Embryonic facial prominence (tissue), 1 donor: ENCODE results near the gene TRIM74.
A peak's percentile ranks its signal among the peaks of the same experiment; 100 is the strongest.
"Not testable (repeated sequence)": the region's sequence is repeated elsewhere in the genome, so short reads cannot be mapped to it uniquely, and the experiment has no call there.

ENCODE experiments used
- DNase-seq: peaks from one replicate; pipeline ENCODE4 v3.0.0-alpha.2; 2016; ENCODE audit errors: extremely low spot score

TRIM74 gene

GRCh38 chr7:72954563-72955198 is 14.6 kb downstream of the TRIM74 start:
- not testable (repeated sequence) for DNase-seq

DNA sequence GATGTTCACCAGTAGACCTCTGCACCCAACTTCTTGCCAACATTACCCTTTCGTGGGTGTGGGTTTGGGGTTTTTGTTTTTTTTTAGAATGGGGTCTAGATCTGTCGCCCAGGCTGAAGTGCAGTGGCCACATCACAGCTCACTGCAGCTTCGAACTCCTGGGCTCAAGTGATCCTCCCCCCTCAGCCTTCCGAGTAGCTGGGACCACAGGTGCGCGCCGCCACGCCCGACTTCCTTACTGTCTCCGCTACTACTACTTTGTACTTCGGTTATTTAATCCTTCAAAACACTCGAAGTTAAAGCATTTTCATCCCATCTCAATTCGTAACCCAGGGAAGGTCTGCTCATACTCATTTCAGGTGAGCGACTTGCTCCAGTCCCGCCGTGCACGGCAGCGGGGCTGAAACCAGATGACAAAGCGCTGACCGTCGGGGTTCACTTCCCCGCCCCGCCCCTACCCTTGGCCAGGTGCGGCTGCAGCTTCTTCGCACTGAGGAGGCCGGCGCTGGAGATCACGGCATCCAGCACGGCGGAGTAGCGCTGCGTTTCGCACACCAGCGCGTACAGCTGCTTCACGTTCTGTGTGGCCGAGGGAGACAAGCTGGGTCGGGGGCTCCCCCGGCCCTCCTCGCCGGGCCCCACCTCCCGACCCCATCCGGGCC is 15.2 kb downstream of the TRIM74 start:
- DNase-seq = not testable (repeated sequence)

- not testable (repeated sequence) for DNase-seq
Measured at GRCh38 chr7:72950432-72950831, 18.8 kb downstream of the TRIM74 start.

DNA sequence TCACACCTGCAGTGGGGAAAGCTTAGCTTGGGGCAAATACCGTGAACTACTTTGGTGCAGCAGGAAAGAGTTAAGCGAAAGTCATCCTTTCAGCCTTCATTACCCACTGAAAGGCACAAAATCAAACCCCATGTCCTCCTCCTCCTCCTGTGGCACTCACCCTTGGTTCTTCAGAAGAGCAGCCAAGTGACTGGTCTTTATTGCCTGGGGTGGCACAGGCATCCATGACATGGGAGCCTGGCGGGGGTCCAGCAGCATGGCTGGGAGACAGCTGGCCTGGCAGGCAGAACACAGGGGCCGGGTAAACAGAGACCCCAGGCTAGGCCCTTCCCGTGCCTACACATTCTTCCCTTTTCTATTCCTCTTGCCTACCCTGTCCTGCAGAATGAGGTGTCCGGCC is 19.6 kb downstream of the TRIM74 start:
- DNase-seq = not testable (repeated sequence)

GRCh38 chr7:72949276-72949675 is 20.0 kb downstream of the TRIM74 start:
- not testable (repeated sequence) for DNase-seq

GRCh38 chr7:72948714-72949113 is 20.6 kb downstream of the TRIM74 start:
- DNase-seq = not testable (repeated sequence)

DNA sequence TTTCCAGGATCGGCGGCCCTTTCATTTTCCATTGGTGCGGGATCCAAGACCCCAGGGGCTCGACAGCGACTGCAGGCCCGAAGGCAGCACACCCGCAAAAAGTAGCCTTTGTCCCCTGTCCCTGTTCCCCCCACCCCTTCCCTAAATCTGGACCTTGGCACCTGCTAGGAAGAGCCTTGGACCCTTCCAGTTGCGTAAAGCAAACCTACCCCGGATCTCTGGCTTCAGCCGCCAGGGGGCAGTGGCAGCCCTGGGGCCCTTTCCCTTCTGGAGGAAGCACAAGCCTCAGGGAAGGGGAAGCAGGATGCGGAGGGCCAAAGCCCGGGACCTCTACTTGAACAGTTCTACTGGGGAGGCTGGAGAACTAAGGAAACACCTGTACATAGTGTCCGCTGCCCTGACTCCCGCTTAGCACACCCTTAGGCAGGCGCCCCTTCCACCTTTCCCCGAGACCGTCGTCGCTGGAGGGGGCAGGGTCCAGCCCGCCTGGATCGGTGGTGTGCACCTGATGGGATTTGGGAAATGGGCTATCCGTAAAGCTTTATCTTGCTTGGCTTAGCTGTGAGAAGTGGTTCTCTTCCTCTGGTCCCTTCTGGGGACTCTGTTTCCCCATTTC is 23.0 kb downstream of the TRIM74 start:
- not testable (repeated sequence) for DNase-seq

DNA sequence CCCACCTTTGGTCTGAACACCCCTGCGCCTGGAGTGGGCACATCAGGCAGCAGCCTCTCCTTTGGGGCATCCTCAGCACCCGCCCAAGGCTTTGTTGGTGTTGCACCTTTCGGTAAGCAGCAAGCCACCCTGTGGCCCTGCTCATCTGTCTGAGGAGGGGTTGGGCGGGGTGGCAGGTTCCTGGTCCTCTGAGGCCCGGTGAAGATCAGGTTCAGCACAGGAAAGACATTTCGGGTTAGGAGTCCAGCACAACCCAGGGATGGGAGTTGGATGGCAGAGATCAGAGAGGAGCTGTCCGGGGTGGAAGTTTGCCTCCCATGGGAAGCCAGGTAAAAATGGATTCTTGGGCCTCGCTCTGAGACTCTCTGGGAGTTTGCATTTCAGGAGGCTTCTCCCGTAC is 23.7 kb downstream of the TRIM74 start:
- not testable (repeated sequence) for DNase-seq

GRCh38 chr7:72944937-72945336 is 24.3 kb downstream of the TRIM74 start:
- not testable (repeated sequence) for DNase-seq

DNA sequence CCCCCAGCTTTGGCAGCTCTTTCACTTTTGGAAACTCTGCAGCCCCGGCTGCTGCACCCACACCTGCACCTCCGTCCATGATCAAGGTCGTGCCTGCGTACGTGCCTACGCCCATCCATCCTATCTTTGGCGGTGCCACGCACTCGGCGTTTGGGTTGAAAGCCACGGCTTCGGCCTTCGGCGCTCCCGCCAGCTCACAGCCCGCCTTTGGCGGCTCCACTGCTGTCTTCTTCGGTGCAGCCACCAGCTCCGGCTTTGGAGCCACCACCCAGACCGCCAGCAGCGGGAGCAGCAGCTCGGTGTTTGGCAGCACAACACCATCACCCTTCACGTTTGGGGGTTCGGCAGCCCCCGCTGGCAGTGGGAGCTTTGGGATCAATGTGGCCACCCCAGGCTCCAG is 26.3 kb downstream of the TRIM74 start:
- DNase-seq = not testable (repeated sequence)

DNA sequence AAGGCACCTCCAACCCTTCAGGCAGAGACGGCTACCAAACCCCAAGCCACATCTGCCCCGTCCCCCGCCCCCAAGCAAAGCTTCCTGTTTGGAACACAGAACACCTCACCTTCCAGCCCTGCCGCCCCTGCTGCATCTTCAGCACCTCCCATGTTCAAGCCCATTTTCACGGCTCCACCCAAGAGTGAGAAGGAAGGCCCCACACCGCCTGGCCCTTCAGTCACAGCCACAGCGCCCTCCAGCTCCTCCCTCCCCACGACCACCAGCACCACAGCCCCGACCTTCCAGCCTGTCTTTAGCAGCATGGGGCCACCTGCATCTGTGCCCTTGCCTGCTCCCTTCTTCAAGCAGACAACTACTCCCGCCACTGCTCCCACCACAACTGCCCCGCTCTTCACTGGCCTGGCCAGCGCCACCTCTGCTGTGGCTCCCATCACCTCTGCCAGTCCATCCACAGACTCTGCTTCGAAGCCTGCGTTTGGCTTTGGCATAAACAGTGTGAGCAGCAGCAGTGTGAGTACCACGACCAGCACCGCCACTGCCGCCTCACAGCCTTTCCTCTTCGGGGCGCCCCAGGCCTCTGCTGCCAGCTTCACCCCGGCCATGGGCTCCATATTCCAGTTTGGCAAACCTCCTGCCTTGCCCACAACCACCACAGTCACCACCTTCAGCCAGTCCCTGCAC is 27.1 kb downstream of the TRIM74 start:
- not testable (repeated sequence) for DNase-seq

DNA sequence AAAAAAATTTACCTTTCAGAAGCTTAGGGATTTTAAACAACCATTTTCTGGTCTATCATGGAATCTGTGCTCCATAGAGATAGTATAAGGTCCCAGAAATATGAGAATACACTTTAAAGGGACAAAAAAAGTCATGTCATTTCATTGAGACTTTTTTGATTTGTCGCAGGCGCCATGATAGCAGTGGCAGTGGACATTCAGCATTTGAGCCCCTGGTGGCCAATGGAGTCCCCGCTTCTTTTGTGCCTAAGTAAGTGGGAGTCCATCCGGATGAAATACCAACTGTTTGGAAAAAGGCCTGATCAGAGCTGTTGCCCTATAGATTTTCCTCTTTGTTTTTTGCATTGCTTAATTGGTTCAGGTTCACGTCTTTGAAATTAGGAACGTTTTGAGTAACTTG is 41.0 kb downstream of the TRIM74 start:
- not testable (repeated sequence) for DNase-seq

GRCh38 chr7:72927791-72928190 is 41.5 kb downstream of the TRIM74 start:
- DNase-seq = not testable (repeated sequence)

- no peak for DNase-seq
Measured at GRCh38 chr7:72925546-72926120, 43.6 kb downstream of the TRIM74 start.

DNA sequence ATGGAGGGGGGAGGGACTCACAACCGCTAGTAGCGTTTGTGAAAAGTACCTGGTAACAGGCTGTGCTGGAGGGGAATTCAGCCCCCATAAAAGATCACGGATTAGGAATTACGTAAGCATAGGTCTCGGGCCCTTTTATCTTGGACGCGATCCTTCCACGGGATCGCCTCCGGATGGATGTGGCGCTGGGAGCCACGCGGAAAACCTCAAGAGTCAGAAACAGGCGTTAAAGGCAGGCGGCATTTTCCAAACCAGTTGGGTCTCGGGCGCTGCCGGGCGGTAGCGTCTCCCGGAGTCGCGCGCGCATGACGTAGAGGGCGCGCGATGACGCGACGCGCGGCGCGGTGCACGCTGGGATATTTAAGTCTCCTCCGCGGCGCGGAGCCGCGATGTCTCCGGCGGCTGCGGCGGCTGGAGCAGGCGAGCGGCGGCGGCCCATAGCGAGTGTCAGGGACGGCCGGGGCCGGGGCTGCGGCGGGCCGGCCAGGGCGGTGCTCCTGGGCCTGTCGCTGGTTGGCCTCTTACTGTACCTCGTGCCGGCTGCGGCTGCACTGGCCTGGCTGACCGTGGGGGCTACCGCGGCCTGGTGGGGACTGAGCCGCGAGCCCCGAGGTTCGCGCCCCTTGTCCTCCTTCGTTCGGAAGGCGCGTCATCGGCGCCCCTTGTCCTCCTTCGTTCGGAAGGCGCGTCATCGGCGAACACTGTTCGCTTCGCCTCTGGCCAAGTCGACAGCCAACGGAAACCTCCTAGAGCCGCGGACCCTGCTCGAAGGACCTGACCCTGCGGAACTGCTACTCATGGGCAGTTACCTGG is 44.3 kb downstream of the TRIM74 start, which contains the start of gene POM121:
TSS of gene POM121 (plus strand) at position 363 of the 813 bp plus-strand sequence. CDS start at position 390, 27 bp downstream.
- peak; percentile 52 for DNase-seq

DNA sequence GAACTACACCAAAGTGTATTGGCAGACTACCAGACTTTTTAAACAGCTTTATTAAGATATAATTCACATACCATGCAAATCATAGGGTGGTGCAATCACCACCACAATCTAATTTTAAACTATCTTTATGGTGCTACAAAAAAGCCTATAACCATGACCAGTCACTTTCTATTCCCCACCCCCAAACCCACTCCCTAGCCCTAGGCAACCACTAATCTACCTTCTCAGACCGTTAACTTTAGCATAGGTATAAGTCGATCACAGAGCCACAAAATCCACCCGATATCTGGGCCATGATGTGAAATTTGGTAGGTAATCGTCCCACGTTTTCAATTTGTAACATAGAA is 44.9 kb downstream of the TRIM74 start:
- DNase-seq = no peak

GRCh38 chr7:72919256-72919775 is 50.0 kb downstream of the TRIM74 start:
- no peak for DNase-seq

- DNase-seq = not testable (repeated sequence)
Measured at GRCh38 chr7:72914756-72915525, 54.3 kb downstream of the TRIM74 start.

DNA sequence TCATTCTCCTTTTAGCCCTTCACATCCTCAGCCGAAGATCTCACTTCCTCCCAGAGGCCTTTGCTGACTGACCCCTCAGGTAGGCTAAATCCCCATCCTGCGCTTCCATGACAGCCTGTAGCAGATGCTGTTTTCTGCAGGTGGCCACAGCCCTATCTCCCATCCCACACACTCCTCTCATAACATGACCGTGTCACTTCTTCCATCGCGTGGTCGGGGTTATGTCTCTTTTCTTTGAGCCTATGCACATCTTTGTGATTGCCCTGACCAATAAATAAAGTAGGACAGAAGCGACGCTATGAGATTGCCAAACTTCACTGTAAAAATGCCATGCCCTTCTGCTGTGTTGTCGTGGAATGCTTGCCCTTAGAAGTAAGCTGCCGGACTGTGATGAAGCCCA is 55.5 kb downstream of the TRIM74 start:
- not testable (repeated sequence) for DNase-seq

DNA sequence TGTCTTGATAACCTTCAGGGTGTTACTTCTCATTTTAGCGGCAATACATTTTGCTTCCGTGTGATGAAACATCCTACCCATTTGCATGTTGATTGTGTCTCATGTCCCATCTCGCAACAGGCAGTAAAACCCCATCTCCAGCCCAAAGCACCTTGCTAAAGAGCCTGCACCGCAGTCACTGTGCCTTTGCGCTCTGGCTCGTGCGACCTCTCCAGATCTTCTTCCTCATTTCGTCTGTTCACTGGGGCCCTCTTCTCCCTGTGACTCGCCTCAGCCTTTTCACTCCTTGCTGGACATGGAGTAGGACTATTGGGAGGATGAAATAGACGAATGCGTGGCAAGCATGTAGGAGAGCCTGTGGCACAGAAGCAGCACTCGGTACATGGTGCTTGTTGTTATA is 57.9 kb downstream of the TRIM74 start:
- DNase-seq = not testable (repeated sequence)
